HG02938 (cell line): ENCODE results near the gene RMP24.
A peak's percentile ranks its signal among the peaks of the same experiment; 100 is the strongest.
"Not testable (repeated sequence)": the region's sequence is repeated elsewhere in the genome, so short reads cannot be mapped to it uniquely, and the experiment has no call there.

Experiments used
- ATAC-seq: cut with Tn5 transposase; IDR thresholded peaks from one replicate; pipeline ENCODE4 v1.9.1; 2021; ENCODE audit warnings: mild to moderate bottlenecking, moderate library complexity; ENCODE audit not compliant: unreplicated experiment

The RMP24 gene

GRCh38 chr18:35967866-35968265 is 4.6 kb upstream of the RMP24 start:
- ATAC-seq, result not testable (repeated sequence)

- ATAC-seq, result no peak
Observed at GRCh38 chr18:35968278-35968880, 4.1 kb upstream of the RMP24 start.

- no peak for ATAC-seq
Observed at GRCh38 chr18:35969676-35970075, 2.8 kb upstream of the RMP24 start.

GRCh38 chr18:35971661-35972196 is 750 bp upstream of the RMP24 start:
- ATAC-seq, result peak; percentile 3

- ATAC-seq, result no peak
Observed at GRCh38 chr18:35973650-35974049, 1.2 kb downstream of the RMP24 start.

GRCh38 chr18:35974181-35974580 is 1.7 kb downstream of the RMP24 start:
- ATAC-seq, result no peak

GRCh38 chr18:35979112-35979511 is 6.6 kb downstream of the RMP24 start:
- no peak for ATAC-seq

- ATAC-seq, result no peak
Observed at GRCh38 chr18:35982409-35983114, 10.1 kb downstream of the RMP24 start.

- no peak for ATAC-seq
Observed at GRCh38 chr18:35983147-35983546, 10.7 kb downstream of the RMP24 start.

GRCh38 chr18:35983818-35984217 is 11.3 kb downstream of the RMP24 start:
- no peak for ATAC-seq

GRCh38 chr18:35991696-35992095 is 19.2 kb downstream of the RMP24 start:
- ATAC-seq, result no peak

GRCh38 chr18:35993013-35993412 is 20.5 kb downstream of the RMP24 start:
- no peak for ATAC-seq

GRCh38 chr18:35998967-35999366 is 26.5 kb downstream of the RMP24 start:
- ATAC-seq, result no peak

GRCh38 chr18:35999925-36000324 is 27.4 kb downstream of the RMP24 start:
- no peak for ATAC-seq

GRCh38 chr18:36006997-36007396 is 34.5 kb downstream of the RMP24 start:
- ATAC-seq, result no peak

GRCh38 chr18:36009214-36009613 is 36.7 kb downstream of the RMP24 start:
- ATAC-seq, result no peak

GRCh38 chr18:36012891-36013290 is 40.4 kb downstream of the RMP24 start:
- no peak for ATAC-seq

GRCh38 chr18:36015629-36016028 is 43.1 kb downstream of the RMP24 start:
- peak; percentile 86 for ATAC-seq

GRCh38 chr18:36017232-36017631 is 44.8 kb downstream of the RMP24 start:
- ATAC-seq, result no peak

- ATAC-seq, result no peak
Observed at GRCh38 chr18:36020174-36020711, 47.8 kb downstream of the RMP24 start.

- no peak for ATAC-seq
Observed at GRCh38 chr18:36023336-36023735, 50.9 kb downstream of the RMP24 start.

- ATAC-seq, result not testable (repeated sequence)
Observed at GRCh38 chr18:36024241-36024640, 51.8 kb downstream of the RMP24 start.
